Activated CD4-positive, alpha-beta T cell treated with anti-CD3 and anti-CD28 coated beads, Interleukin-2, Interleukin-4, amounts not matched to agents 100 ng/mL and 50 ng/mL, durations not matched to agents 16 hours and 8 hours (primary cell): ENCODE data around the gene ZBED4.

ENCODE experiments used
- DNase-seq: peaks from one replicate; pipeline ENCODE4 v3.0.0-alpha.2; 2020; ENCODE audit warnings: low spot score

Gene ZBED4

DNA sequence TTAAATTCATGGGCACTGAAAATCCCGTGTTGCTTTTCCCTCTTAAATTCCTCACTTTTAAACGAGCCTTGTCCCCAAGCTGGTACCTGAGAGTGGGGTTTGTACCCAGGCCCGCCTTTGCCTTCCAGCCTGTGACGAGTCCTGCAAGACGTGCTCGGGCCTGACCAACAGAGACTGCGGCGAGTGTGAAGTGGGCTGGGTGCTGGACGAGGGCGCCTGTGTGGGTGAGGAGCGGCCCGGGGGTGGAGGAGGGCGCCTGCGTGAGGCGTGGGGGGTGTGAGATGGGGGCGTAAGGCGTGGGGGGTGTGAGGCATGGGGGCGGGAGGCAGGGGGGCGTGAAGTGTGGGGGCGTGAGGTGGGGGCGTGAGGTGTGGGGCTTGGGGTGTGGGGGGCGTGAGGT lies 68.8 kb downstream of the ZBED4 start:
- DNase-seq, result no peak

DNA sequence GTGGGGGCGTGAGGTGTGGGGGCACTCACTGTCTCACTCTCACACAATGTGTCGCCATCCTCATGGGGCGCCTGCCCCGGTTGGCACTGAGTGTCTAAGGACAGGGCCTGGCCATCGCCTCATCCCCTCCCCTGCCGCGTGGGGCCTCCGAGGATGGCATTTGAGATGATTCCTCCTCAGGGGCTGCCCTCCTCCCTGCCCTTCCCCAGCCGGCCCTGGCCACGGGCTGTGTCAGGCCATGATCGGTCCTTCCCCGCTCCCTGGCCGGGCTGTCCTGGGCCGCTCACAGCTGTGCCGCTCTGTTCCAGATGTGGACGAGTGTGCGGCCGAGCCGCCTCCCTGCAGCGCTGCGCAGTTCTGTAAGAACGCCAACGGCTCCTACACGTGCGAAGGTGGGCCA lies 69.3 kb downstream of the ZBED4 start:
- DNase-seq, result no peak

DNA sequence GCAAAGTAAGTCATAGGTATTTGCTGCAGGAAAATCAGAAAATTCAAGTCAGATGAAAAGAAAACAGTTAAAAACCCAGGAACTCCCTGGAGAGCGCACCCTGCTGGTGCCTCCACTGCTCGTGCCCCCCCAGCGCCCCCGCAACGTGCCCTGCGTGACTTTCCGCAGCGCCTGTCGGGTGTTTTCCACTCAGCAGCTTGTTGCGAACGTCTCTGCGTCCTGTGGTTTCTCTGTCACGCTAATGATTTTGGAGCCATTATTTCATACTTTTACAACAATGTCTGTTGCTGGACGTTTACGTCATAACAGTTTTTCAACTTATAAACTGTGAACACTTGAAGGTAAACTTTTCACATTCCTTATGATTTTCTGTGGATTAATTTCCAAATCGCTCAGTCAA lies 69.8 kb downstream of the ZBED4 start:
- DNase-seq, result no peak

DNA sequence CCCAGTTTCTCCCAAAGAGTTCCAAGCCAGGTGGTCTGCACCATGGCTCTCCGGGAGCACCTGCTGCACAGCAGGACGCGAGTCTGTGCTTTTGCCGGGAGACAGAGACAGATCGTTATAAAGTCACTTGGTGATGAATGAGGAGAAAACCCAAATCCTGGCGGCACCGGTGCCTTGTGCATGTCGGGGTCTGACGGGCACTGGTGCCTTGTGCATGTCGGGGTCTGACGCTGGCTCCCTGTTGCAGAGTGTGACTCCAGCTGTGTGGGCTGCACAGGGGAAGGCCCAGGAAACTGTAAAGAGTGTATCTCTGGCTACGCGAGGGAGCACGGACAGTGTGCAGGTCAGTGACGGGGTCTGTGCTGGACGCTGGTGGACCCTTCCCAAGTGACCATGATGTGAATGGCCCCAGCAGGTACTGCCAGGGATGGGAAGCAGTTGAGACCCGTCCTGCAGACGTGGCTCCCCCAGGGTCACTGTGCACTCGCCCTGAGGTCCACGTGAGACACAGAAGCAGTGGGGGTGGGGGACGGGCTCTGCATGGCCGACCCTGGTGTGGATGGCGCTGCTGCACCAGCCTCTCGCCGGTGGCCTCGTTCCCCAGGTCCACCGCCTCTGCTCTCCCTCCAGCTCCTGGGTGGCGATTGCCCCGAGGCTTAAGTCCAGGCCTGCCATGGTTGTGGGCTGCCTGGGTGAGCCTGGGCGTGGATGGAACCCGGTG lies 70.6 kb downstream of the ZBED4 start:
- no peak for DNase-seq

DNA sequence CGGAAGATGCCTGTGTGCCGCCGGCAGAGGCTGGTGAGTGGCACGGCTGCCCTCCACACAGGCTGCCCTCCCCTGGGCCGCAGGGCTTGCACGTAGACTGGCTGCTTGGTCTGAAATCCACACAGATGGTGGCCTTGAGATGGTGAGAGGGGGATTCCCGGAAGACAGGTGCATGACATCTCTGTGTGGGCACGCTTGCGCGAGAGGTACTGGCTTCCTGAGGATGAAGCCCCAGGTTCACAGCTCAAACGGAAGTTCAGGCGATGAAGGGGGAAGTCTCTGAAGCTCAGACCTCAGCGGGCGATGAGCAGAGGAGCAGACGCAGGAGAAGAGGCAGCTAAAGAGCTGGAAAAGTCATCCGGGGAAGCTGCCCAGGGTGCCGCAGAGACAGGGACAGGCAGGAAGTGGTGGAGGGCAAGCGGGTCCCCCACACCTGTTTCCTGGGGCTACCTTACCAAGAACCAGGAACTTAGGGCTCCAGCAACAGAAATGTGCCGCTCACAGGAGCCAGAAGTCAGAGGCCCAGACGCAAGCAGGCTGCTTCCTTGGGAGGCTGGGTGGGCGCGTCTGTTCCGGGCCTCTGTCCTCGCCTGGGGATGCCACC lies 72.0 kb downstream of the ZBED4 start:
- DNase-seq, result peak; percentile 71

DNA sequence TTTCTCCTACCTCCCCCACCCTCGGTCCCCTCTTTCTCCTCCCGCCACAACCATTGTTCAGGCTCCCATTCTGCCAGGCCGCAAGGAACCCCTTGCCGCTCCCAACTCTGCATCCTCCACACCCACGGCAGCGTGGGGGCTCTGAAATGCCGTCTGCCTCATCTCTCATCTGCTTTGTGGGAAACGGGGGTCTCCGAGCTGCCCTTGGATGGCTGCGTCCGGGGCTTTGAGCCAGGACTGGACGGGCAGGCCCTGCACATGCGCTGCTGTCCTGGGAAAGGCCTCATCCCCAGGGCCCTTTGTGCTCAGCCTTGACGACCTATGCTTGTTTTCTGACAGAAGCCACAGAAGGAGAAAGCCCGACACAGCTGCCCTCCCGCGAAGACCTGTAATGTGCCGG lies 73.3 kb downstream of the ZBED4 start:
- no peak for DNase-seq

DNA sequence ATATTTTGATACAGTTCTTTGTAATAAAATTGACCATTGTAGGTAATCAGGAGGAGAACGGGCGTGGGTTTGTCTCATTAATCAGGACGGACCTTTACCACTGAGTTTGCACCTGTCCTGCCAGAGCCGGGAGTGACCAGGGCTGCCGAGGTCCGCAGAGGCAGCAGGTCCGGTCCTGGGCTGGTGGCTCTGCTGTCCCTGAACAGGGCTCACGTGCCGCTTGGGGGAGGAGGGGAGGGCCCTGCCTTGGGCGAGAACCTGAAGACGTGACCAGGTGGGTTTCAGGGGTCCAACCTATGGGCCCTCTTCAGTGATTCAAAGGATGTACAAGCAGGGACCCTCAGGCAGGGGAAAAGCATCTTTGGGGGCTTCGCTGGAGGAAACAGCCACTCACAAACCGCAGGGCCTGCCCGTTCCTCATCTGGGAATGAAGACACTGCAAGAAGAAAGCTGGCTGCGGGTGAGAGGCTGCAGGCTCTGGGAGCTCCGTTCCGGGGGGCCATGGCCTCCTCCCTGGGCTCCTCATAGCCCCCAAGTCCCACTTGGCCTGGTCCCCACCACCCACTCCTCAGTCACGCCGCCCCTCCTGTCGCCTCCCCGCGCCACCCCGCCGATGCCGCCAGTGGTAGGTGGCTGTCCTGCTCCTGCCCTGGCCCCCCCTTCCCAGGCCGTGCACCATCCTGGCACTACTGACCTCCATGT lies 74.0 kb downstream of the ZBED4 start:
- no peak for DNase-seq

DNA sequence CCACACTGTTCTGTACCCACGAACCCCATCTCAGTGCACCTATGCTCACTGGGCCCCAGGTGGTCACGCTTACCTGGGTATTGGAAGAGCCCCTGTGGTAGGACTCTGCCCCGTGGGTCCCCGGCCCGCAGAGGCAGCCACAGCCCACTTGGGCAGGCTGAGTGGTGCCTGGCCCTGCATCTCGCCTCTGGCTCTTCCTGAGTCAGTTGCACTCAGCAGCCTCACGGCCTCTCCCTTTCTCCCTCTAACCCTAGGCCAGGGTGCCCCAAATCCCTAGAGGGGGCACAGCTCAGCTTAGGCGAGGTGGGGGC lies 74.5 kb downstream of the ZBED4 start:
- no peak for DNase-seq

DNA sequence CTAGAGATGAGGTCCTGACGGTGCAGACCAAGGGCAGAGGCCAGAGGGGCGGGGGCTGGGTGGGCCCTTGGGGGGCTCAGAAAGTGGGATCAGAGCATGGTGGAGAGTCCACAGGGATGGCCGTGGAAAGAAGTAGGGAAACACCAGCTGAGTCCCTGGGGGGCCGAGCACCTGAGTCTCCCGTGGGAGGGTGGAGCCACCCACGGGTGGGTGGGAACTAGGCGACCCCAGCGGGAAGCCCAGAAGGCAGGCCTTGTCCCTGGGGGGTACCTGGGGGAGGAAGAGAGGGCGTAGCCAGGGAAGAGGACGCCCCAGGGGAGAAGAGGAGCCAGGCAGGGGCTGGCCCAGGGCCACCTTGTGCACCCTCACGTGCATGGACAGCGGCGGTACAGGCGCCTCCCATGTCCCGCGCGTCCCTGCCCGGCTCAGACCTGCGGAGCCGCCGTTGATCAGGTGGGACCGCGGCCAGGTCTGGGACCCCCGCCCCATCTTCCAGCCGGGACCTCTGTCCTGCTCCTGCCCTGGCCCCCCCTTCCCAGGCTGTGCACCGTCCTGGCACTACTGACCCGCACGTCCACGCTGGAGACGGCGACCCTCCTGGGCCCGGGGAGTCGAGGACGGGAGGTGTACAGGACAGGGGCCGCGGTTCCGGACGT lies 75.0 kb downstream of the ZBED4 start:
- no peak for DNase-seq

DNA sequence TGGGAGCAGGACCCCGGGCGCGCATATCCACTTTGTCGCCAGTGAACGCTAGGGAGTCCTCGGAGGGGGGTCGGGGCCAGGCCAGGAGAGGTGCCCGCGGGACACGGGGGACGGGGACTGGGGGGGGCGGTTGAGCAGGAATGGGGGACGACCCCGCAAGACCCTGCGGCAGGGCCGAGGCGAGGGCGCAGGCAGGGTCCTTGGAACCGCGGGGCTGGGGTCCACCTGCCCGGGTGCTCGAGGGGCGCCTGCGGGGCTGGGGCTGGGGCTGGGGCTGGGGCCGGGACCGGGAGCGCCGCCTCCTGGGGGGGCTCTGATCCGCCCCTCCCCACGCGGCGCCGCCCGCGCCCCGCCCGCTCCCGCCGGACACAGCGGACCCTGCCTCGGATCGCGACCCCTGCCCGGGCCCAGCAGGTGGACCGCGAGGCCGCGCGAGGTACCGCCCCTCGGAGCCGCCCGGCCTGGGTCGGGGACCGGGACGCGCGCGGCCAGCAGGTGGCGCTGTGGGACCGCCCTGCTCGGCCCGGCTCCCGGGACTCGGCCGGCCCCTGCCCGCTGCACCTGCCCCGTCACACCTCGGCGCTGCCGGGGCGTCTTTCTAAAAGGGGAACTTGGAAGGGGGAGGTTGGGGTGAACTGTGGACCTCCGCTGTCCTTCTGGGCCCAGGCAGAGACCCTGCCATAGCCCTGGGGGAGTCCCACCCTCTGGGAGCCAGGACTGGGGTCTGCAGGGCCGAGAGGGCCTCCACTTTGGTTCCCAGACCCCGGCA lies 75.8 kb downstream of the ZBED4 start:
- DNase-seq, result peak; percentile 67

DNA sequence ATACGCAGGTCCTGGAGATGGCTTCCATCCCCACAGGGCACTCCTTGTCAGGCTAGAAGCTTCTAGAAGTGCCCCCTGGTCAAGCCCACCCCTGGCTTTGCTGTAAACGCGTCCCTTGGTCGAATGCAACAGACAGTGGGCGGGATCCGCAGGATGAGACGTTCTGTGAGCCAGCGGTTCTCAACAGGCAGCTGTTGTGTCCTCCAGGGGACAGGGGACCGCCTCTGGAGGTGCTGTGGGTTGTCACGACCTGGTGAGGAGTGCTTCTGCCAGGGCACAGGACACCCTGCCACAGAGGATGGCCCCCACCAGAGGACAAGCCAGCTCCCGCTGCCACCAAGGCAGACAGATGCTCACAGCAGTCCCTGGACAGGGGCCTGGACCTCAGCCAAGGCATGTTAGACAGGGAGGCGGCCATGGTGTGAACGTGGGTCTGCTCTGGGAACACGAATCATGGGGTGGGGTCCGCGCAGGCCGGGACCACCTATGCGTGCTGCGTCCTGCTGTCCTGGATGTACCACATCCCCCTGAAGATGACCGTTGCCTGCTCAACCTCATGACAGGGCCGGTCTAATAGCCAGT lies 76.4 kb downstream of the ZBED4 start:
- DNase-seq, result no peak

DNA sequence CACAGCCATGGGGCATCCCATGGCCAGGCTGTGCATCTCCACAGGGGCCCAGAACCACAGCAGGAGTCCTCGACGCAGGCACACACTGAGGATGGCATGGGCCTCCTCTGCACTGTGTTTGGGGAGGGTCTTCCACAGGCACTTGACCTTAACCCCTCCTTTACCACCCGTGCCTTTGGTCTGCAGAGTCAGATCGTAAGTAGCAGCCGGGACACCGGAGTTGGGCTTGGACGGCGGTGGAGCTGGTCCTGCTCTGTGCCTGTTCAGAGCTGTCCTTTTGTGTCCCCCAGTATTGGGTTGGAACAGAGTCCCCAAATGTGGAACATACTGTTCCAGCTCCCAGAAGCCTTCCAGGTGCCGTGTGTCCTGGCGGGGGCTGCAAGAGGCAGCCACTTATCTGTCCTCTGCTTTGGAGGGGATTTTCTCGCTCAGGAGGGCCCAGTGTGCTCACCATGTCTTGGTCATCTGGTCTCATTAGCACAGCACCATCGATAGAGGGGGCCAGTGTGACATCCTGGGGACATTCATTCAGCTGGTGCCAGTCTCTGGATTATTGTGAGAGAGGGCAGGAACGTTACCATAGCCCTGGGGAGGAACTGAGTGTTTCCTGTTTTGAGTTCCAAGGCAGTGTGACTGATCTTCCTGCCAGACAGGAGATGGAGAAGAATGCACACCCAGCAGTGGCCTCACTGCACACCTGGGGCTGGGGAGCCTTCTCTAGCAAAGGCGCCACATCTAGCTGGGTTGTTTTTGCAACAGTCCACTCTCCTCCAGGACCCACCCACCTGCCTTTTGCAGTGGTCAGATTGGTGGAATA lies 77.2 kb downstream of the ZBED4 start:
- DNase-seq, result peak; percentile 63

DNA sequence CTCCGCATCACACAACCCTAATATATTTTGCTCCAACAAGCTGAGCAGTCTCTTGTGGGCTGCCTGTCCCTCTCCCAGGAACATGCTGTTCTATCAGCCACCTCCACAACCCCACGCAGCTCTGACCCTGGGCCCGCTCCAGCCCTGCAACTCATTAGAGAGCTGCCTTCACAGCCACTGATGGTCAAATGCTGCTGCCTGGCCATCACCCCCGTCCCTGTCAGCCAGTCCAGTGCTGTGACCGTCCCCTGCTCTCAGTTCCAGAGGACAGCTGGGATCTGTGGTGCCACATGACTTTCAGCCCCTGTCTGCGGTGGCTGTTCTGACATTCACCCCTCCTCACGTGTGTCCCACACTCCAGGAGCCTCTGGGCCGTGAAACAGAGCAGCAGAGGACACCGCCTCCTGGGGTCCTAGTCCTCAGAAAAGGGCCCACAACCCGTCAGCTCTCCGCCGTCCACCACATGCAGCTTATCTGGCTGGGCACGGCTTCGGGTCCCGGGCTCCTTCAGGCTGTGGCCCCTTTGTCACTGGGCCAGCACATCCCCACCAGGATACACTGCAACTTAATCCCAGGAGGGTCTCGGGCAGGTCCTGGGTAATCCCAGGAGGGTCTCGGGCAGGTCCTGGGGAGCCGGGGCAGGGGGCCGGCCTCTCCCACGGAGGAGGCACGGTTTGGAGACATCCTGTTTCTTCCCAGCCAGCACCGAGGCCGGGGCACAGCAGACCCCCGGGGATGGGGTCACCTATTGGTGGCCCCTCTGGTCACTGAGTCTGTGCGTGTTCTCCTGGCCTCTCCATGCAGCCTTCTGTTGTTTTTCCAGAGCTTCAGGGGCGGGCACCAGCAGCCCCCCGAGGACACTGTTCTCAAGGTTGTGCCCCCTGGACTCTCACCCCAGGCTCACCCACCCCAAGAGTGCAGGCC lies 79.9 kb downstream of the ZBED4 start:
- no peak for DNase-seq

DNA sequence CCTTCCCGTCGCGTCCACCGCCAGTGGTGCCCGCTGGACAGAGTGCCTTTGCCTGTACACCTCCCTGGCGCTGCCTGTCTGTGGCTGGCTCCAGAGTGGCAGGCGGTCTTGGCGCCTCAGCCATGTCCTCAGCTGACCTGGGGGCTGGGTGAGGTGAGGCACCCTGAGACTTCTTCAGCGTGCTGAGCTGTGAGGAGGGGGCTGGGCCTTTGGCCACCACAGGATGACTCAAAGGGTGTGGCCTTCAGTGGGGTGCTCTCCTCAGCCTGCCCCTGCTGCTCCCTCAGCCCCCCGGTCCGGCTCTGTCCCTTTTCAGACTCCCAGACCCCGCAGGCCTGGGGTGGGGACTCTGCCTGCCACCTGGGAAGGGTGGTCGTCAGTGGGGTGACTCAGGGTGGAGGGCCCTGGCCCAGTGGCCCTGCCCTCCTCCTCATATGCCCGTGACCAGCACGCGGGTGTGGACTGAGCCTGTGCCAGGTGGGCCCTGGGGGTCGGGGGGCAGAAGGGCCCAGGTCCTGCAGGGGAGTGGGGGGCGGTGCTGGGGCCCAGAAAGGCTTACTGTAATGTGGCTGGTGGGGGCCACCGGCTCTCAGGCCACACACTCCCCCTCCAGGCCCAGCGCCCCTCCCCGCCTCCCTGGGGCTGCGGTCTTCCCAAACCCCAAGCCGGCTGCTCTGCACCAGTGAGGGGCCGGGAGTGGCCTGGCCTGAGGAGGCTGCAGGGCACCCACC lies 80.7 kb downstream of the ZBED4 start:
- DNase-seq, result no peak

DNA sequence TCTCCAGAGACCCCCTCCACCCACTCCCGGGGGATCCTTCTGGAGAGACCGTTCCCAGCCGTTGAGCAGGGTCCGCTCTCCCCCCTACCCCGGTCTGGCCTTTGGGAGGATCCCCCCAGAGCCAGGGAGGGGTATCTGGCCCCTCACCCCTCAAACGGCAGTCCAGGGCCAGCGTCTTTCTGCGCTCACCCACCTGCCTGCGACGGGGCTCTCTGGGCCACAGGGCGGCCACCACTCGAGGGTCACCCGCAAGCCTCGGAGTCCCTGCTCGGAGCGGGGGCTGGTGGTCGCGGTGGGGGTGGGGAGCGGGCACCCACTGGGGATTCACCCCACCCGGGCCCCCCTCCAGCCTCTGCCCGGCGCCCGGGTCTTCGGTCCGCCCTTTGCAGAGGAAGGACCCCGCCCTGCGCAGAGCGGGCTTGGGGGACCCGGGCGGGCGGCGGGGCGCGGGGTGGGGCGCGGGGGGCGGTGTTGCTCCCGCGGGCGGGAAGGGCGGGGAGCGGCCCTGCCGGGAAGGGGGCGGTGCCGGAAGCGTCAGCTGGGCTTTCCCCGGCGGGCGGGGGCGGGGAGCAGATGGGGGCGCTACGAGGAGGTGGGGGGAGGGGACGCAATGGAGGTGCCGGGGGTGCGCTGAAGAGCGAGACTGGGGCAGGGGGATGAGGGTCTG lies 81.4 kb downstream of the ZBED4 start:
- peak; percentile 89 for DNase-seq

DNA sequence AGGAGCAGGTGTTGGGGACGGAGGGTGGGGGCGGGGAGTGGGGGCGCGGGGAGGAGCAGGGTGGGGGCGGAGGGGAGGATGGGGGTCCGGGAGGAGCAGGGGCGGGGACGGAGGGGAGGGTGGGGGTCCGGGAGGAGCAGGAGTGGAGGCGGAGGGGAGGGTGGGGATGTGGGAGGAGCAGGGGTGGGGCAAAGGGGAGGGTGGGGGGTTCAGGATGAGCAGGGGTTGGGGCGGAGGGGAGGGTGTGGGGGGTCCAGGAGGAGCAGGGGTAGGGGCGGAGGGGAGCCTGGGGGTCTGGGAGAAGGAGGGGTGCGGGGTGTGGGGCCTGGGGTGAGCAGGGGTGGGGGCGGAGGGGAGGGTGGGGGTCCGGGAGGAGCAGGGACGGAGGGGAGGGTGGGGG lies 81.9 kb downstream of the ZBED4 start:
- DNase-seq, result peak; percentile 63

DNA sequence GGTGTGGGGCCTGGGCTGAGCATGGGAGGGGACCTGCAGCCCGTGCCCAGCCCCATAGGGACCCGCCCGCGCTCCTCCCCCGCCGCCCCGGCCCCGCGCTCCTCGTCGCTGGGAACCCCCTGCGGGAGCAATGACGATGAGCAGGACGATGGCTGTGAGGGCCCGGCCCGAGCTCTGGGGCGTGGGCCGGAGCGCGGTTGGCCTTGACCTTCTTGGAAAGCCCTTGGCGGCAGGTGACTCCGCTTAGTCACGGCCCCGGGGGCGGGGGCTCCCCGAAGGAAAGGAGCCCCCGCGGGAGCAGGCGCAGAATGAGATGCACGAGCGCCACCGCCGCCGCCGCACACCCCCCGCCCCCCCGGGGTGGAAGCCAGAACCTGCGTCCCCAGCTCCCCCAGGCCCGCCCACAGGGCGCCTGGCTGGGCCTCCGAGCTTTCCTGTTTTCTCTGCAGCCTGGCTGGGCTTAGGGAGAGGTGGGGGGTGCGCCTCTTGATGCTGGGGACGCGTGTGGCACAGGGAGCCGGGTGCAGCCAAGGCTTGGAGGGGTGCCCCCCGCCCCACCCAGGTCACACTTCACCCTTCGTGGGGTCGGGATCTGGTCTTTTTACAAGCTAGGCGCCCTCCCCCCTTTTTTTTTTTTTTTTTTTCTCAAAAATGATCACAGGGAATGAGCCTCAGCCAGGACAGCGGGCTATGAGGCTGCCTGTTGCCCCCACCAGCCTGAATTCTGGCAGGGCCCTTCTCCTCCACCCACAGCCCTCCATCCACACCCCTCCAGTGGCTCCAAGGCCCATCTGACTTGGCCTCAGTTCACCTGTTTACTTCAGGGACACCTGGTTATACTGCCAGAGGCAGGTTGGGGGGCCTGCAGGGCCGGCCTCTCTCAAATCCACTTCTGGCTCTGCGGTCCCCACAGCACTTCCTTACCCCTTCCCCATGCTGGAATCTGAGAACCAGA lies 82.7 kb downstream of the ZBED4 start:
- peak; percentile 93 for DNase-seq
